H9 (cell line): Measurements from ENCODE around the gene ITGA1. TPM values are rescaled to one million over a fixed set of nuclear protein-coding genes. Genes with fewer than 3 reads are reported as not detected.
"Not testable (repeated sequence)": the region's sequence is repeated elsewhere in the genome, so short reads cannot be mapped to it uniquely, and the experiment has no call there.

Experiments
- DNase-seq: peaks from one replicate; pipeline ENCODE4 v3.0.0-alpha.2; 2017
- H2AFZ ChIP-seq: one replicate; pipeline ENCODE4 v1.6.1; 2013; ENCODE audit warnings: mild to moderate bottlenecking, low read length, control low read depth, moderate library complexity
- H2AK5ac ChIP-seq: 2 replicates; pipeline ENCODE4 v1.6.1; 2013; ENCODE audit warnings: low read length, control low read depth, mixed read lengths; ENCODE audit not compliant: insufficient read length
- H2BK120ac ChIP-seq: one replicate; pipeline ENCODE4 v1.6.1; 2013; ENCODE audit warnings: low read depth, mild to moderate bottlenecking, low read length, control low read depth, inconsistent platforms; ENCODE audit not compliant: poor library complexity, severe bottlenecking
- H2BK12ac ChIP-seq: 2 replicates; pipeline ENCODE4 v1.6.1; 2013; ENCODE audit warnings: low read length, control low read depth, mixed read lengths, low read depth; ENCODE audit not compliant: insufficient read length
- H2BK15ac ChIP-seq: 2 replicates; pipeline ENCODE4 v1.6.1; 2013; ENCODE audit warnings: low read depth, low read length, control low read depth
- H2BK20ac ChIP-seq: one replicate; pipeline ENCODE4 v1.6.1; 2013; ENCODE audit warnings: low read depth, mild to moderate bottlenecking, low read length, control low read depth, inconsistent platforms; ENCODE audit not compliant: poor library complexity, severe bottlenecking
- H2BK5ac ChIP-seq: 2 replicates; pipeline ENCODE4 v1.6.1; 2013; ENCODE audit warnings: low read length, control low read depth, mixed read lengths; ENCODE audit not compliant: insufficient read length
- H3K14ac ChIP-seq: 2 replicates; pipeline ENCODE4 v1.6.1; 2013; ENCODE audit warnings: low read length, control low read depth; ENCODE audit not compliant: insufficient read depth
- H3K18ac ChIP-seq: 2 replicates; pipeline ENCODE4 v1.6.1; 2013; ENCODE audit warnings: low read depth, mild to moderate bottlenecking, mixed read lengths, low read length, control low read depth; ENCODE audit not compliant: insufficient read length
- H3K23ac ChIP-seq: 2 replicates; pipeline ENCODE4 v1.6.1; 2013; ENCODE audit warnings: low read length, control low read depth, mixed read lengths, low read depth; ENCODE audit not compliant: insufficient read length
- H3K23me2 ChIP-seq: 2 replicates; pipeline ENCODE4 v1.6.1; 2013; ENCODE audit warnings: low read depth, mild to moderate bottlenecking, mixed read lengths, low read length, control low read depth; ENCODE audit not compliant: insufficient read length, poor library complexity, severe bottlenecking
- H3K27ac ChIP-seq: 2 replicates; pipeline ENCODE4 v1.5.1; 2013; ENCODE audit warnings: low read length, control low read depth, mixed read lengths, low read depth; ENCODE audit not compliant: insufficient read length
- H3K27me3 ChIP-seq: 2 replicates; pipeline ENCODE4 v1.6.1; 2013; ENCODE audit warnings: low read length, control low read depth, inconsistent platforms; ENCODE audit not compliant: insufficient read depth
- H3K4ac ChIP-seq: 2 replicates; pipeline ENCODE4 v1.6.1; 2013; ENCODE audit warnings: low read depth, mild to moderate bottlenecking, control low read depth, inconsistent platforms, low read length, moderate library complexity
- H3K4me1 ChIP-seq: 2 replicates; pipeline ENCODE4 v1.6.1; 2013; ENCODE audit warnings: low read length, control low read depth, inconsistent platforms; ENCODE audit not compliant: insufficient read depth
- H3K4me2 ChIP-seq: 2 replicates; pipeline ENCODE4 v1.6.1; 2013; ENCODE audit warnings: low read length, control low read depth, mixed read lengths; ENCODE audit not compliant: insufficient read length, insufficient read depth
- H3K56ac ChIP-seq: 2 replicates; pipeline ENCODE4 v1.6.1; 2013; ENCODE audit warnings: low read depth, mild to moderate bottlenecking, mixed read lengths, low read length, control low read depth; ENCODE audit not compliant: insufficient read length
- H3K79me1 ChIP-seq: 2 replicates; pipeline ENCODE4 v1.6.1; 2013; ENCODE audit warnings: low read depth, mild to moderate bottlenecking, moderate library complexity, low read length, control low read depth, inconsistent platforms; ENCODE audit not compliant: insufficient read depth, poor library complexity, severe bottlenecking
- H3K79me2 ChIP-seq: 2 replicates; pipeline ENCODE4 v1.6.1; 2013; ENCODE audit warnings: low read length, control low read depth, inconsistent platforms; ENCODE audit not compliant: insufficient read depth
- H3K9ac ChIP-seq: 2 replicates; pipeline ENCODE4 v1.6.1; 2013; ENCODE audit warnings: low read length, control low read depth, mixed read lengths; ENCODE audit not compliant: insufficient read length; ENCODE audit errors: extremely low read depth
- H3K9me3 ChIP-seq: one replicate; pipeline ENCODE4 v1.6.1; 2013; ENCODE audit warnings: low read depth, low read length, inconsistent platforms; ENCODE audit not compliant: control insufficient read depth
- H3T11ph ChIP-seq: one replicate; pipeline ENCODE4 v1.6.1; 2013; ENCODE audit warnings: mild to moderate bottlenecking, low read length, control low read depth, inconsistent platforms
- H4K20me1 ChIP-seq: one replicate; pipeline ENCODE4 v1.6.1; 2013; ENCODE audit not compliant: control insufficient read depth, insufficient read length, insufficient read depth
- H4K5ac ChIP-seq: 2 replicates; pipeline ENCODE4 v1.6.1; 2013; ENCODE audit warnings: low read depth, mild to moderate bottlenecking, mixed read lengths, low read length, control low read depth; ENCODE audit not compliant: insufficient read length
- H4K8ac ChIP-seq: replicated peaks from 2 replicates; pipeline ENCODE4 v1.6.1; 2013; ENCODE audit warnings: low read length, control low read depth, mixed read lengths, low read depth; ENCODE audit not compliant: insufficient read length
- H4K91ac ChIP-seq: 2 replicates; pipeline ENCODE4 v1.6.1; 2013; ENCODE audit warnings: low read depth, mild to moderate bottlenecking, moderate library complexity, mixed read lengths, low read length, control low read depth; ENCODE audit not compliant: insufficient read length
- H3K27ac Mint-ChIP-seq, 3 experiments: 2 replicates in 2 of 3; 3 replicates in 1 of 3; pipeline ENCODE4 v1.8.0; 2020 to 2021; ENCODE audit warnings: mixed read lengths in 3 of 3, mild to moderate bottlenecking in 1 of 3, moderate library complexity in 1 of 3
- H3K27me3 Mint-ChIP-seq: 2 replicates; pipeline ENCODE4 v1.8.0; 2021; ENCODE audit warnings: low read depth, mild to moderate bottlenecking, moderate library complexity, mixed read lengths
- H3K36me3 Mint-ChIP-seq, 3 experiments: 2 replicates in 2 of 3; 3 replicates in 1 of 3; pipeline ENCODE4 v1.8.0; 2020 to 2021; ENCODE audit warnings: low read depth in 3 of 3, mixed read lengths in 3 of 3; ENCODE audit not compliant: insufficient read depth in 1 of 3
- H3K4me1 Mint-ChIP-seq, 2 experiments: 2 replicates each; pipeline ENCODE4 v1.8.0; 2020; ENCODE audit warnings: mixed read lengths in 2 of 2
- H3K4me3 Mint-ChIP-seq, 2 experiments: 2 replicates in 1 of 2; 3 replicates in 1 of 2; pipeline ENCODE4 v1.8.0; 2020 to 2021; ENCODE audit warnings: mild to moderate bottlenecking in 2 of 2, mixed read lengths in 2 of 2, moderate library complexity in 1 of 2
- H3K9me3 Mint-ChIP-seq, 2 experiments: 2 replicates in 1 of 2; 3 replicates in 1 of 2; pipeline ENCODE4 v1.8.0; 2020; ENCODE audit warnings: mild to moderate bottlenecking in 2 of 2, mixed read lengths in 2 of 2, moderate library complexity in 1 of 2
- CTCF ChIP-seq: fragments of 200-600 bp; sonication (generic); conservative IDR thresholded peaks from 3 replicates; pipeline ENCODE4 v1.8.0; 2021; ENCODE audit warnings: antibody characterized with exemption, mild to moderate bottlenecking
- WGBS: extraction: QIAGEN DNeasy Blood & Tissue Kit; methylation state at CpG from one replicate; pipeline ENCODE4 v1.1.7; 2013; ENCODE audit warnings: missing lambda C conversion rate, low lambda C conversion rate, mixed read lengths; ENCODE audit not compliant: insufficient read length; ENCODE audit errors: extremely low coverage; 5-methylcytosine and 5-hydroxymethylcytosine counted together
- total RNA-seq: library from RNA; stranded (reverse); gene quantifications from 2 replicates; pipeline ENCODE4 v1.2.1, GENCODE V29; 2021

Gene ITGA1
- total RNA-seq, 1 experiment from 2014 or later, result 3.9 TPM

- Mint-ChIP-seq H3K36me3 (peaks cover 0 to 1% (median 0%) of the 10 kb centered on the region in 3 experiments; a peak in 1 of 7 replicates), H3K27ac (no peak overlapping the region), H3K4me1 (peaks cover 0 to 6% of the 10 kb centered on the region in 2 experiments; a peak in 1 of 4 replicates), H3K4me3 (no peak overlapping the region), H3K9me3 (peaks cover 0 to 3% of the 10 kb centered on the region in 2 experiments; a peak in 2 of 5 replicates), H3K27me3 (peaks cover 2% of the 10 kb centered on the region; the same call in 1 of the 2 replicates)
- no peak overlapping the region for H2BK12ac ChIP-seq
- H3K4me1 ChIP-seq, result no peaks in the 10 kb centered on the region
- H3K9me3 ChIP-seq, result no peaks in the 10 kb centered on the region
- H3K4me2 ChIP-seq, result no peak overlapping the region
- H3K4ac ChIP-seq, result no peak overlapping the region
- WGBS, result no CpG with 5 or more reads among the region's 1 CpG
- TF ChIP-seq CTCF, result no peak
- no peak overlapping the region for H3K18ac ChIP-seq
- H4K20me1 ChIP-seq, result no peaks in the 10 kb centered on the region
- no peak overlapping the region for H3K27ac ChIP-seq
- H3K9ac ChIP-seq, result no peak overlapping the region
- H2BK20ac ChIP-seq, result no peak overlapping the region
- no peak overlapping the region for H3K23ac ChIP-seq
- no peak overlapping the region for H3T11ph ChIP-seq
- H3K27me3 ChIP-seq, result no peaks in the 10 kb centered on the region
- H2BK5ac ChIP-seq, result no peak overlapping the region
- no peak overlapping the region for H4K91ac ChIP-seq
- H2BK120ac ChIP-seq, result no peak overlapping the region
- no peak for DNase-seq
- H2AK5ac ChIP-seq, result no peak overlapping the region
- no peaks in the 10 kb centered on the region for H3K23me2 ChIP-seq
- no peak overlapping the region for H4K5ac ChIP-seq
- no peaks in the 10 kb centered on the region for H3K79me2 ChIP-seq
- H2AFZ ChIP-seq, result no peak overlapping the region
- no peak overlapping the region for H3K14ac ChIP-seq
- no peak overlapping the region for H4K8ac ChIP-seq
- no peak overlapping the region for H2BK15ac ChIP-seq
- H3K56ac ChIP-seq, result no peak overlapping the region
- H3K79me1 ChIP-seq, result no peaks in the 10 kb centered on the region
Observed at GRCh38 chr5:52964138-52964537, 176.4 kb downstream of the ITGA1 start.

- not testable (repeated sequence) for H3K4me1 Mint-ChIP-seq, H3K4me2 ChIP-seq
- no CpG with 5 or more reads among the region's 7 CpGs for WGBS
Observed at GRCh38 chr5:52976157-52976556, 188.4 kb downstream of the ITGA1 start.

More at GRCh38 chr5:52976157-52976556, 188.4 kb downstream of the ITGA1 start:
- not testable (repeated sequence) for H3K27me3 Mint-ChIP-seq, H3K79me1 ChIP-seq, H2AK5ac ChIP-seq, H3K56ac ChIP-seq, H4K8ac ChIP-seq, H2BK15ac ChIP-seq, H3K27me3 ChIP-seq, H3K79me2 ChIP-seq, H3K18ac ChIP-seq, H2BK20ac ChIP-seq, H3T11ph ChIP-seq, H2BK120ac ChIP-seq, H3K9ac ChIP-seq, H2BK5ac ChIP-seq, H4K5ac ChIP-seq, H3K4ac ChIP-seq, H4K20me1 ChIP-seq, H3K27ac ChIP-seq, DNase-seq, H3K27ac Mint-ChIP-seq, H3K9me3 ChIP-seq, H3K23me2 ChIP-seq, H2AFZ ChIP-seq, H3K23ac ChIP-seq, H4K91ac ChIP-seq, H3K4me3 Mint-ChIP-seq, H3K14ac ChIP-seq, H2BK12ac ChIP-seq, H3K4me1 ChIP-seq
- peaks cover 4 to 11% (median 10%) of the 10 kb centered on the region in 3 experiments; a peak in 5 of 7 replicates for H3K36me3 Mint-ChIP-seq
- H3K9me3 Mint-ChIP-seq, result peaks cover 27 to 29% of the 10 kb centered on the region in 2 experiments
